Mucosa of rectum (tissue), 2 donors: ENCODE data around the gene OSBPL5.
"Not testable (repeated sequence)": the region's sequence is repeated elsewhere in the genome, so short reads cannot be mapped to it uniquely, and the experiment has no call there.

Source experiments
- H3K27ac ChIP-seq, 2 donors: one replicate each; pipeline ENCODE4 v1.7.0; 2013; ENCODE audit warnings: inconsistent platforms in 2 of 2, low read depth in 2 of 2, low read length in 2 of 2
- H3K27me3 ChIP-seq, 2 donors: one replicate each; pipeline ENCODE4 v1.7.0; 2013; ENCODE audit warnings: low read length in 2 of 2; ENCODE audit not compliant: control insufficient read depth in 2 of 2, insufficient read depth in 2 of 2
- H3K36me3 ChIP-seq, 2 donors: one replicate each; pipeline ENCODE4 v1.7.0; 2013; ENCODE audit warnings: low read length in 2 of 2; ENCODE audit not compliant: control insufficient read depth in 2 of 2, insufficient read depth in 2 of 2
- H3K4me1 ChIP-seq, 2 donors: one replicate each; pipeline ENCODE4 v1.7.0; 2013; ENCODE audit warnings: low read length in 2 of 2, mild to moderate bottlenecking in 1 of 2; ENCODE audit not compliant: control insufficient read depth in 2 of 2, insufficient read depth in 2 of 2
- H3K4me3 ChIP-seq, 2 donors: one replicate each; pipeline ENCODE4 v1.7.0; 2013; ENCODE audit warnings: low read length in 2 of 2
- H3K9ac ChIP-seq, 2 donors: one replicate each; pipeline ENCODE4 v1.7.0; 2013; ENCODE audit warnings: low read length in 2 of 2, low read depth in 1 of 2, mild to moderate bottlenecking in 1 of 2
- H3K9me3 ChIP-seq, 2 donors: one replicate each; pipeline ENCODE4 v1.7.0; 2013; ENCODE audit warnings: low read length in 2 of 2; ENCODE audit not compliant: control insufficient read depth in 2 of 2
- donor health status: healthy.
- donor health status: Normal muscosa, but diverticular disease.

Gene OSBPL5

DNA sequence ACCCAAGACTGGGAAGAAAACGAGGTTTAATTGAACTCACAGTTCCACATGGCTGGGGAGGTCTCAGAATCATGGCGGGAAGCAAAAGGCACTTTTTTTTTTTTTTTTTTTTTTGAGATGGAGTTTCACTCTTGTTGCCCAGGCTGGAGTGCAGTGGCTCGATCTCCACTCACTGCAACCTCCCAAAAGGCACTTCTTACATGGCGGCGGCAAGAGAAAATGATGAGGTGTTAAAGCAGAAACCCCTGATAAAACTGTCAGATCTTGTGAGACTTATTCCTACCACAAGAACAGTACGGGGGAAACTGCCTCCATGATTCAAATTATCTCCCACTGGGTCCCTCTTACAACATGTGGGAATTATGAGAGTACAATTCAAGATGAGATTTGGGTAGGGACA, 100.4 kb downstream of the OSBPL5 start:
- not testable (repeated sequence) for H3K4me3 ChIP-seq, H3K9ac ChIP-seq, H3K9me3 ChIP-seq, H3K4me1 ChIP-seq, H3K27ac ChIP-seq, H3K36me3 ChIP-seq, H3K27me3 ChIP-seq

DNA sequence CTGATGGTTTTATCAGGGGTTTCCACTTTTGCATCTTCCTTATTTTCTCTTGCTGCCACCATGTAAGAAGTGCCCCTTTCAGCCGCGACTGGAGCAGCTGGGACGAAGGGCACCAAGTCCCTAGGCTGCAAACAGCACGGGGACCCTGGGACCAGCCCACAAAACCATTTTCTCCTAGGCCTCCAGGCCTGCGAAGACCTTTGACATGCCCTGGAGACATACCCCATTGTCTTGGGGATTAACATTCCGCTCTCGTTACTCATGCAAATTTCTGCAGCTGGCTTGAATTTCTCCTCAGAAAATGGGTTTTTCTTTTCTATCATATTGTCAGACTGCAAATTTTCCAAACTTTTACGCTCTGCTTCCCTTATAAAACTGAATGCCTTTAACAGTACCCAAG, 101.2 kb downstream of the OSBPL5 start:
- H3K4me3 ChIP-seq, H3K9ac ChIP-seq, H3K9me3 ChIP-seq, H3K27me3 ChIP-seq, H3K27ac ChIP-seq, H3K36me3 ChIP-seq, H3K4me1 ChIP-seq: not testable (repeated sequence)

DNA sequence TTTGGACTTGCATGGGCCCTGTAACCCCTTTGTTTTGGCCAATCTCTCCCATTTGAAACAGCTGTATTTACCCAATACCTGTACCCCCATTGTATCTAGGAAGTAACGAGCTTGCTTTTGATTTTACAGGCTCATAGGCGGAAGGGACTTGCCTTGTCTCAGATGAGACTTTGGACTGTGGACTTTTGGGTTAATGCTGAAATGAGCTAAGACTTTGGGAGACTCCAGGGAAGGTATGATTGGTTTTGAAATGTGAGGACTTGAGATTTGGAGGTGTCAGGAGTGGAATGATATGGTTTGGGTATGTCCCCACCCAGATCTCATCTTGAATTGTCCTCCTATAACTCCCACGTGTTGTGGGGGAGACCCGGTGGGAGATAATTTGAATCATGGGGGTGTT, 101.7 kb downstream of the OSBPL5 start:
- H3K9ac ChIP-seq, H3K4me1 ChIP-seq, H3K9me3 ChIP-seq, H3K27ac ChIP-seq, H3K27me3 ChIP-seq, H3K4me3 ChIP-seq, H3K36me3 ChIP-seq: not testable (repeated sequence)

DNA sequence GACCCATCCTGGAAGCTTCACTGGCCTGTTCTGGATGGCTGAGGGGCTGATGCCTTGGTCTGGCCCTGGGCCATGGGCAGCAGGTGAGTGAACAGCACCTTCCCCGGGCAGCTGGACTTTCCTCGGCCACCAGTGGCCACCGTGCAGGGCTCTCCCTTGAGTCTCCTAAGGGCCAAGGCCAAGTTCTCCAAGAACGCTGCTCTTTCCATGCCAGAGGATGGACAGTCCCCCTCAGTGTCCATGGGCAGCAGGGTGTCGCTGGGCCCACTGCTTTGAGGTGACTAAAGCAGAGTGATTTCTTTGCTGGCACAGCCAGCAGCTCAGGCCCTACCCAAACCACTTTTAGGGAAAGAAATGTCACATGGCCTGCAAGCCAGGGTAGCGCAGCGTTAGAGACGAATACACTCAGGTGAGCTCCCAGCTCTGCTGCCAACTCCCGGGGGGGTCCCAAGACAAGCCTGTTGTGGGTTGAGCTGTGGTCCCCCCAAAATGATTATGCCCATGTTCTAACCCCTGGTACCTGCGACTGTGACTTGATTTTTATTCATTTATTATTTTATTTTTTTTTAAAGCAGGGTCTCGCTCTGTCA, 104.6 kb downstream of the OSBPL5 start:
- H3K36me3 ChIP-seq: no peaks in the 10 kb centered on the region
- H3K9ac ChIP-seq: no peak overlapping the region
- H3K27me3 ChIP-seq: no peaks in the 10 kb centered on the region
- no peaks in the 10 kb centered on the region for H3K9me3 ChIP-seq
- H3K4me3 ChIP-seq: no peak overlapping the region
- H3K4me1 ChIP-seq: peaks cover 11 to 20% of the 10 kb centered on the region in 2 donors
- H3K27ac ChIP-seq: no peak overlapping the region

DNA sequence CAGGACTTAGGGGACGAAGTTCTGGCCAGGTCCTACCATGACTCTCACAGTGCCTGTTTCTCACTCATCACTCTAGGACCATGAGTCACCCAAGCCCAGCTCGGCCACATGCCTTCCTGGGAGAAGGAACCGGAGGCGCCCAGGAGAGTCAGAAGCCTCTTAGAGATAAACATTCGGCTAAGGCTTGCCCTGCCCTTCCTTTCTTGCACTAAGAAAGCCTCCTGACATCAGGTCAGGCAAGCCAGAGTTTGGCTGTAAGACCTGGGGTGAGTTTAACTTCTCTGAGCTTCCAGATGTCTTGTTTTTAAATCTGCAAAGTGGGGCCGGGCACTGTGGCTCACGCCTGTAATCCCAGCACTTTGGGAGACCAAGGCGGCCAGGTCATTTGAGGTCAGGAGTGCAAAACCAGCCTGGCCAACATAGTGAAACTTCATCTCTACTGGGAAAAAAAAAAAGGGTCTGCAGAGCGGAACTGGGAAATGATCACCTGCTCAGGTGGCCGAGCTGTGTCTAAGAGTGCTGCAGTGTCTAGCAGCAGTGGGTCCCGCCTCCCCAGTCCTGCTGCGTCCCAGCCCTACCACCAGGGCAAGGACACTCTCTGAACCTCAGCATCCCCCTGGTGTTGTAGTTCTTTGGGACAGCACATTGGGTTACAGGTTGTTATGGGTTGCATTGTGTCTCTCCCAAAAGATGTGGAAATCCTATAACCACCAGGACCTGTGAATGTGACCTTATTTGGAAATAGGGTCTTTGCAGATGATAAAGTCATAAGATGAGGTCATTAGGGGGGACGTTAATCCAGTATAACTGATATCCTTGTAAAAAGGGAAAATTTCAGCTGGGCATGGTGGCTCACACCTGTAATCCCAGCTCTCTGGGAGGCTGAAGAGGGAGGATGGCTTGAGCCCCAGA, 106.1 kb downstream of the OSBPL5 start:
- no peaks in the 10 kb centered on the region for H3K27me3 ChIP-seq
- no peaks in the 10 kb centered on the region for H3K36me3 ChIP-seq
- no peak overlapping the region for H3K4me3 ChIP-seq
- H3K9me3 ChIP-seq: no peaks in the 10 kb centered on the region
- no peak overlapping the region for H3K9ac ChIP-seq
- peaks cover 11 to 20% of the 10 kb centered on the region in 2 donors for H3K4me1 ChIP-seq
- no peak overlapping the region for H3K27ac ChIP-seq

DNA sequence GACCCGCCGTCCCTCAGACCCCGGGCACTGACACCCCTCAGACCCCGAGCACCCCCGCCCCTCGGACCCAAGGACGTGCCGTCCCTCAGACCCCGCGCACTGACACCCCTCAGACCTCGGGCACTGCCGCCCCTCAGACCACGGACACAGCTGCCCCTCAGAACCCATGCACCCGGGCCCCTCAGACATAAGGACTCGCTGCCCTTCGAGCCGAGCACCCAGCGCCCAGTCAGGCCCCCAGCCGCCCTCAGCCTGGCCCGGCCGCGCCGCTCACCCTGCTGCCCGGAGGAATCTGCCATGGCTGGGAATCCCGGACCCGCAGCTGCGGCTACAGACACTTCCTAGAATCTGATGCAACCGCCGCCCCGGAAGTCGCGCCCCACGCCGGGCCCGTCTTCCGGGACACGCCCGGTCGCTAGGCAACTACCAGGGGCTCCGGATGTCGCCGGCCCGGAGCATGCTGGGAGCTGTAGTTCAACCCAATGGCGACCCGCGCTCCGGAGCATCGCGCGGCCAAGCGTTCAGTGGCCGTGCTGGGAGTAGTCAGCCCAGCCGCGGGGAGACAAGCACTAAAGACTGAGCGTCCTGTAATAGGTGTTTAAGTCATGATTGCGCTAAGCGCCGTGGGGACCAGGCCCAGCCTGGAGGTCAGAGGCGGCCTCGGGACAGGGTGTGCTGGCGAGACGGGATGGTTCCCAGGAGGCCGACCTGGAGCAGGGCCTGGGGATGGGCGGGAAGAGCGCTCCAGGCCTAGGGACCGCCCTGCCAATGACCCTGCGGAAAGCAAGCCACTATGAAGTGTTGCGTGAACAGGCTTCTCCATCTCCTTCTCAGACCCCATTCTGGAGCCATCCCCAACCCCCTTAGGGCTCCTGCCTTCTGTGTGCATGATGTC, 107.8 kb downstream of the OSBPL5 start, which contains the start of gene CARS1:
CARS1 (minus strand) TSS at position 355 of the 895 bp plus-strand sequence; CDS start at position 299, 56 bp downstream.
- Histone ChIP-seq H3K9ac (peak within 1 kb of the TSS; percentile 80 to 87), H3K9me3 (no peaks in the 10 kb centered on the region), H3K4me1 (peaks cover 11 to 19% of the 10 kb centered on the region in 2 donors), H3K4me3 (peak within 1 kb of the TSS; percentile 83 to 96), H3K27ac (peak within 1 kb of the TSS; percentile 78 to 84), H3K36me3 (peaks cover 2 to 5% of the 10 kb centered on the region in 2 donors), H3K27me3 (no peaks in the 10 kb centered on the region)

DNA sequence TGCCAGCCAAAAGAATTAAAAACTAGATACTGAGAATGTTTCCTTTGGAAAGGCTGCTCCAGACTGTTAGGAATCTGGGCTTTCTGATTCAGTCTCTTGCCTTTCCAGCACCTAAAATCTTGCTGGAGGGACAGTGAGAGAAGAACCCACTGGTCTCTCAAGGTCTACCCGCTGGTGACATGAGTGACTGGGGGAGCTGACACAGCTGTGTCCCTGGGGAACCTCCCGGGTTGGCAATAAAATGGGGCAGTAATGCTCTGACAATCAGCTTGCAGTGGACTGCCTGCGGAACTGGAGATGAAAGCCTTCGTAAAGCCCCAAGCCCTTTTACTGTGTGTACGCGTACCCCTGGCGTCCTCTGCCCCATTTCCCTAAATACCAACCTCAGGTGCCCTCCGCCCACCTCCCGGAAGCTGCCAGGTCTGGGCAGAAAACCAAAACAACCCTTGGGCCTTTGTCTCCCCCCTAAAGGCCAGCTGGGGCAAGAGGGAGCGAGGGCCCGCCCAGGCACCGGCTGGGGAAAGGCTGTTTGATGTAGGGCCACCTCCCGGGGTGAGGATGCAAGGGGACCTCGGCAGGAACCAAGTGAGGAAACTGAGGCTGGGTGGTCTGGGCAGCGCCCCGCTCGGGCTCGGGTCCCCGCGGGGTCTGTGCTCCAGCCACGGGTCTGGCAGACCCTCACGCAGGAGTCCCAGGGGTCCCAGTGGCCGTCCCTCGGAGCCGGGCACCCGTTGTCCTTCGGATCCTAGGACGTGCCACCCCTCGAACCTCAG, 108.6 kb downstream of the OSBPL5 start:
- H3K4me1 ChIP-seq: peaks cover 11 to 19% of the 10 kb centered on the region in 2 donors
- no peaks in the 10 kb centered on the region for H3K9me3 ChIP-seq
- peak overlapping the region; percentile 83 to 96 for H3K4me3 ChIP-seq
- H3K27me3 ChIP-seq: no peaks in the 10 kb centered on the region
- peak overlapping the region; percentile 78 to 84 for H3K27ac ChIP-seq
- peaks cover 5% of the 10 kb centered on the region in 2 donors for H3K36me3 ChIP-seq
- H3K9ac ChIP-seq: peak overlapping the region; percentile 80 to 87

DNA sequence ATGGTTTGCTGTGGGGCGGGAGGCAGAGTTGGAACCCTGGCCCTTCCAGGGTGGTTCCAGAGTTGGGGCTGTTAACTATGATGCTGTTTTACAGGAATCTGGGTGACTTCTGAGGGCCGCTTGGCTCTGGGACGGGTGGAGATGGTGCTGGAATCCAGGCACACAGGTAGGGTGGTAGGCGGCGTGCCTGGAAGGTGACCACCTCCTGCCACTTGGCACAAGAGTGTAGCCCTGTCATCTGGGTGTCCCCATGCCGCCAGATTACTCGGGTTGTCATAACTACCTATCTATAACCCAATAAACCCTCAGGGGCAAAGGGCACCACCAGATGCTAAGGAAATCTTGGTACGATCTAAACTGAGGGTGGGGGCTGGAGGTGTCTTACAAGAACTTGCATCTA, 109.2 kb downstream of the OSBPL5 start:
- H3K9me3 ChIP-seq: no peaks in the 10 kb centered on the region
- H3K9ac ChIP-seq: no peak overlapping the region
- peaks cover 5% of the 10 kb centered on the region in 2 donors for H3K36me3 ChIP-seq
- H3K27me3 ChIP-seq: no peaks in the 10 kb centered on the region
- peaks cover 11 to 19% of the 10 kb centered on the region in 2 donors for H3K4me1 ChIP-seq
- H3K4me3 ChIP-seq: peak overlapping the region; percentile 83 to 96
- peak overlapping the region in 1 of 2 donors; percentile 78 for H3K27ac ChIP-seq

DNA sequence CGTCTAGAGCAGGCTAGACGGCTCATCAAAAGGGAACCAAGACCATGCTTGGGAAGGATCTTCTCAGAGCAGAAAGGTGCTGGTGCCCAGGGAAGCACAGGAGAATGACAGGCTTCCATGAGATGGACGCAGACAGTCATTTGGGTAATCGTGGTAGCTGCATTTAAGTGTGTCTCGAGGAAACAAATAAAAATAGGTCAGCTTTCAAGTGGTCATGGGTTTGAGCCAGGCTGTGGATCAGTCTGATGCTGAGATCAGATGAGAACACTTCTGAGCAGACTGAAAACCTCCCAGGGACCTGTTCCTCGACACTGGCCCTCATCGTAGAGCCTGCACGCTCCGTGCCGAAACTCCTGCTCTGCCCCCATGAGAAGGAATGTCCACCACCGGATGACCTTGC, 112.5 kb downstream of the OSBPL5 start:
- Histone ChIP-seq H3K4me3 (no peak overlapping the region), H3K9me3 (no peaks in the 10 kb centered on the region), H3K4me1 (peaks cover 20 to 27% of the 10 kb centered on the region in 2 donors), H3K27me3 (no peaks in the 10 kb centered on the region), H3K9ac (no peak overlapping the region), H3K36me3 (peaks cover 5% of the 10 kb centered on the region in 2 donors), H3K27ac (no peak overlapping the region)
